H9 (cell line): ENCODE measurements around the gene C13orf42. TPM values are rescaled to one million over a fixed set of nuclear protein-coding genes. Genes with fewer than 3 reads are reported as not detected.

Experiments
- DNase-seq: peaks from one replicate; pipeline ENCODE4 v3.0.0-alpha.2; 2017
- H2AFZ ChIP-seq: one replicate; pipeline ENCODE4 v1.6.1; 2013; ENCODE audit warnings: mild to moderate bottlenecking, low read length, control low read depth, moderate library complexity
- H2AK5ac ChIP-seq: 2 replicates; pipeline ENCODE4 v1.6.1; 2013; ENCODE audit warnings: low read length, control low read depth, mixed read lengths; ENCODE audit not compliant: insufficient read length
- H2BK120ac ChIP-seq: one replicate; pipeline ENCODE4 v1.6.1; 2013; ENCODE audit warnings: low read depth, mild to moderate bottlenecking, low read length, control low read depth, inconsistent platforms; ENCODE audit not compliant: poor library complexity, severe bottlenecking
- H2BK12ac ChIP-seq: 2 replicates; pipeline ENCODE4 v1.6.1; 2013; ENCODE audit warnings: low read length, control low read depth, mixed read lengths, low read depth; ENCODE audit not compliant: insufficient read length
- H2BK15ac ChIP-seq: 2 replicates; pipeline ENCODE4 v1.6.1; 2013; ENCODE audit warnings: low read depth, low read length, control low read depth
- H2BK20ac ChIP-seq: one replicate; pipeline ENCODE4 v1.6.1; 2013; ENCODE audit warnings: low read depth, mild to moderate bottlenecking, low read length, control low read depth, inconsistent platforms; ENCODE audit not compliant: poor library complexity, severe bottlenecking
- H2BK5ac ChIP-seq: 2 replicates; pipeline ENCODE4 v1.6.1; 2013; ENCODE audit warnings: low read length, control low read depth, mixed read lengths; ENCODE audit not compliant: insufficient read length
- H3K14ac ChIP-seq: 2 replicates; pipeline ENCODE4 v1.6.1; 2013; ENCODE audit warnings: low read length, control low read depth; ENCODE audit not compliant: insufficient read depth
- H3K18ac ChIP-seq: 2 replicates; pipeline ENCODE4 v1.6.1; 2013; ENCODE audit warnings: low read depth, mild to moderate bottlenecking, mixed read lengths, low read length, control low read depth; ENCODE audit not compliant: insufficient read length
- H3K23ac ChIP-seq: 2 replicates; pipeline ENCODE4 v1.6.1; 2013; ENCODE audit warnings: low read length, control low read depth, mixed read lengths, low read depth; ENCODE audit not compliant: insufficient read length
- H3K23me2 ChIP-seq: 2 replicates; pipeline ENCODE4 v1.6.1; 2013; ENCODE audit warnings: low read depth, mild to moderate bottlenecking, mixed read lengths, low read length, control low read depth; ENCODE audit not compliant: insufficient read length, poor library complexity, severe bottlenecking
- H3K27ac ChIP-seq: 2 replicates; pipeline ENCODE4 v1.5.1; 2013; ENCODE audit warnings: low read length, control low read depth, mixed read lengths, low read depth; ENCODE audit not compliant: insufficient read length
- H3K27me3 ChIP-seq: 2 replicates; pipeline ENCODE4 v1.6.1; 2013; ENCODE audit warnings: low read length, control low read depth, inconsistent platforms; ENCODE audit not compliant: insufficient read depth
- H3K4ac ChIP-seq: 2 replicates; pipeline ENCODE4 v1.6.1; 2013; ENCODE audit warnings: low read depth, mild to moderate bottlenecking, control low read depth, inconsistent platforms, low read length, moderate library complexity
- H3K4me1 ChIP-seq: 2 replicates; pipeline ENCODE4 v1.6.1; 2013; ENCODE audit warnings: low read length, control low read depth, inconsistent platforms; ENCODE audit not compliant: insufficient read depth
- H3K4me2 ChIP-seq: 2 replicates; pipeline ENCODE4 v1.6.1; 2013; ENCODE audit warnings: low read length, control low read depth, mixed read lengths; ENCODE audit not compliant: insufficient read length, insufficient read depth
- H3K56ac ChIP-seq: 2 replicates; pipeline ENCODE4 v1.6.1; 2013; ENCODE audit warnings: low read depth, mild to moderate bottlenecking, mixed read lengths, low read length, control low read depth; ENCODE audit not compliant: insufficient read length
- H3K79me1 ChIP-seq: 2 replicates; pipeline ENCODE4 v1.6.1; 2013; ENCODE audit warnings: low read depth, mild to moderate bottlenecking, moderate library complexity, low read length, control low read depth, inconsistent platforms; ENCODE audit not compliant: insufficient read depth, poor library complexity, severe bottlenecking
- H3K79me2 ChIP-seq: 2 replicates; pipeline ENCODE4 v1.6.1; 2013; ENCODE audit warnings: low read length, control low read depth, inconsistent platforms; ENCODE audit not compliant: insufficient read depth
- H3K9ac ChIP-seq: 2 replicates; pipeline ENCODE4 v1.6.1; 2013; ENCODE audit warnings: low read length, control low read depth, mixed read lengths; ENCODE audit not compliant: insufficient read length; ENCODE audit errors: extremely low read depth
- H3K9me3 ChIP-seq: one replicate; pipeline ENCODE4 v1.6.1; 2013; ENCODE audit warnings: low read depth, low read length, inconsistent platforms; ENCODE audit not compliant: control insufficient read depth
- H3T11ph ChIP-seq: one replicate; pipeline ENCODE4 v1.6.1; 2013; ENCODE audit warnings: mild to moderate bottlenecking, low read length, control low read depth, inconsistent platforms
- H4K20me1 ChIP-seq: one replicate; pipeline ENCODE4 v1.6.1; 2013; ENCODE audit not compliant: control insufficient read depth, insufficient read length, insufficient read depth
- H4K5ac ChIP-seq: 2 replicates; pipeline ENCODE4 v1.6.1; 2013; ENCODE audit warnings: low read depth, mild to moderate bottlenecking, mixed read lengths, low read length, control low read depth; ENCODE audit not compliant: insufficient read length
- H4K8ac ChIP-seq: replicated peaks from 2 replicates; pipeline ENCODE4 v1.6.1; 2013; ENCODE audit warnings: low read length, control low read depth, mixed read lengths, low read depth; ENCODE audit not compliant: insufficient read length
- H4K91ac ChIP-seq: 2 replicates; pipeline ENCODE4 v1.6.1; 2013; ENCODE audit warnings: low read depth, mild to moderate bottlenecking, moderate library complexity, mixed read lengths, low read length, control low read depth; ENCODE audit not compliant: insufficient read length
- H3K27ac Mint-ChIP-seq, 3 experiments: 2 replicates in 2 of 3; 3 replicates in 1 of 3; pipeline ENCODE4 v1.8.0; 2020 to 2021; ENCODE audit warnings: mixed read lengths in 3 of 3, mild to moderate bottlenecking in 1 of 3, moderate library complexity in 1 of 3
- H3K27me3 Mint-ChIP-seq: 2 replicates; pipeline ENCODE4 v1.8.0; 2021; ENCODE audit warnings: low read depth, mild to moderate bottlenecking, moderate library complexity, mixed read lengths
- H3K36me3 Mint-ChIP-seq, 3 experiments: 2 replicates in 2 of 3; 3 replicates in 1 of 3; pipeline ENCODE4 v1.8.0; 2020 to 2021; ENCODE audit warnings: low read depth in 3 of 3, mixed read lengths in 3 of 3; ENCODE audit not compliant: insufficient read depth in 1 of 3
- H3K4me1 Mint-ChIP-seq, 2 experiments: 2 replicates each; pipeline ENCODE4 v1.8.0; 2020; ENCODE audit warnings: mixed read lengths in 2 of 2
- H3K4me3 Mint-ChIP-seq, 2 experiments: 2 replicates in 1 of 2; 3 replicates in 1 of 2; pipeline ENCODE4 v1.8.0; 2020 to 2021; ENCODE audit warnings: mild to moderate bottlenecking in 2 of 2, mixed read lengths in 2 of 2, moderate library complexity in 1 of 2
- H3K9me3 Mint-ChIP-seq, 2 experiments: 2 replicates in 1 of 2; 3 replicates in 1 of 2; pipeline ENCODE4 v1.8.0; 2020; ENCODE audit warnings: mild to moderate bottlenecking in 2 of 2, mixed read lengths in 2 of 2, moderate library complexity in 1 of 2
- CTCF ChIP-seq: fragments of 200-600 bp; sonication (generic); conservative IDR thresholded peaks from 3 replicates; pipeline ENCODE4 v1.8.0; 2021; ENCODE audit warnings: antibody characterized with exemption, mild to moderate bottlenecking
- WGBS: extraction: QIAGEN DNeasy Blood & Tissue Kit; methylation state at CpG from one replicate; pipeline ENCODE4 v1.1.7; 2013; ENCODE audit warnings: missing lambda C conversion rate, low lambda C conversion rate, mixed read lengths; ENCODE audit not compliant: insufficient read length; ENCODE audit errors: extremely low coverage; 5-methylcytosine and 5-hydroxymethylcytosine counted together
- total RNA-seq: library from RNA; stranded (reverse); gene quantifications from 2 replicates; pipeline ENCODE4 v1.2.1, GENCODE V29; 2021

C13orf42 gene
- total RNA-seq, 1 experiment from 2014 or later = 16.5 TPM

- Histone ChIP-seq H2AFZ (no peak overlapping the region), H4K8ac (no peak overlapping the region), H3K56ac (no peak overlapping the region), H2AK5ac (no peak overlapping the region), H3K79me2 (no peaks in the 10 kb centered on the region), H2BK20ac (no peak overlapping the region), H4K20me1 (no peaks in the 10 kb centered on the region), H3T11ph (no peak overlapping the region), H4K5ac (no peak overlapping the region), H2BK15ac (no peak overlapping the region), H2BK5ac (no peak overlapping the region), H3K4me2 (no peak overlapping the region), H3K27me3 (no peaks in the 10 kb centered on the region), H3K18ac (no peak overlapping the region), H2BK12ac (no peak overlapping the region), H3K14ac (no peak overlapping the region), H3K4ac (no peak overlapping the region), H3K79me1 (no peaks in the 10 kb centered on the region), H4K91ac (no peak overlapping the region), H3K27ac (no peak overlapping the region), H3K23ac (no peak overlapping the region), H2BK120ac (no peak overlapping the region), H3K23me2 (no peaks in the 10 kb centered on the region), H3K9ac (no peak overlapping the region), H3K9me3 (no peaks in the 10 kb centered on the region), H3K4me1 (peaks cover 2% of the 10 kb centered on the region; the same call in 1 of the 2 replicates)
- no peak for DNase-seq
- H3K36me3 Mint-ChIP-seq = no peaks in the 10 kb centered on the region
- no CpG with 5 or more reads among the region's 3 CpGs for WGBS
- no peak for TF ChIP-seq CTCF
- no peak overlapping the region for H3K27ac Mint-ChIP-seq
- H3K9me3 Mint-ChIP-seq = no peaks in the 10 kb centered on the region
- H3K27me3 Mint-ChIP-seq = peaks cover 2% of the 10 kb centered on the region; the same call in 1 of the 2 replicates
- H3K4me1 Mint-ChIP-seq = peaks cover 9 to 11% of the 10 kb centered on the region in 2 experiments
- no peak overlapping the region for H3K4me3 Mint-ChIP-seq
Observed at GRCh38 chr13:51032831-51033230, 78.2 kb downstream of the C13orf42 start.

Other genes with a start within 250 kb of the C13orf42 start
- gene RNASEH2B, start 201.5 kb downstream of the C13orf42 start, total RNA-seq = 50.8 and 53.9 TPM in 2 replicates
- gene FAM124A, start 111.1 kb upstream of the C13orf42 start, total RNA-seq = 40.1 and 41.9 TPM in 2 replicates
- gene SERPINE3, start 228.4 kb upstream of the C13orf42 start, total RNA-seq = 0.18 TPM in 1 of 2 replicates, not detected in the other